AG10803 (cell line): ENCODE measurements around the gene PEAR1.

Source experiments
- DNase-seq: peaks from one replicate; pipeline ENCODE4 v3.0.0; 2010; ENCODE audit warnings: low read depth
- H3K4me3 ChIP-seq: 2 replicates; pipeline ENCODE4 v1.5.1; 2011; ENCODE audit warnings: mild to moderate bottlenecking, low read length, control low read depth
- CTCF ChIP-seq: conservative IDR thresholded peaks from 2 replicates; pipeline ENCODE4 v1.5.1; 2011; ENCODE audit warnings: mild to moderate bottlenecking, low read length, control low read depth, inconsistent platforms

The PEAR1 gene

DNA sequence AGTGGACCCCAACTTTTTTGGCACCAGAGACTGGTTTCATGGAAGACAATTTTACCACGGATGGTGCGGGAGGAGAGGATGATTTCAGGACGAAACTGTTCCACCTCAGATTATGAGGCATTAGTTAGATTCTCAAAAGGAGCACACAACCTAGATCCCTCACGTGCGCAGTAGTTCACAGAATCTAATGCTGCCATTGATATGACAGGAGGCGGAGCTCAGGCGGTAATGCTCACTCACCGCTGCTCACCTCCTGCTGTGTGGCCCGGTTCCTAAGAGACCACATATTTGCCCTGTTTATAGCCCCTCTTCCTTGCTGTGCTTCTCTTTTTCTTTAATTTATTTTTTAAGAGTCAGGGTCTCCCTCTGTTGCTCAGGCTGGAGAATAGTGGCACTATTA, 28.3 kb upstream of the PEAR1 start:
- no peak for DNase-seq
- no peak for TF ChIP-seq CTCF

GRCh38 chr1:156865865-156866248, 27.7 kb upstream of the PEAR1 start:
- TF ChIP-seq CTCF: no peak
- no peak overlapping the region for H3K4me3 ChIP-seq
- DNase-seq: no peak

More for the DNA sequence above, 28.3 kb upstream of the PEAR1 start:
- no peak overlapping the region for H3K4me3 ChIP-seq

DNA sequence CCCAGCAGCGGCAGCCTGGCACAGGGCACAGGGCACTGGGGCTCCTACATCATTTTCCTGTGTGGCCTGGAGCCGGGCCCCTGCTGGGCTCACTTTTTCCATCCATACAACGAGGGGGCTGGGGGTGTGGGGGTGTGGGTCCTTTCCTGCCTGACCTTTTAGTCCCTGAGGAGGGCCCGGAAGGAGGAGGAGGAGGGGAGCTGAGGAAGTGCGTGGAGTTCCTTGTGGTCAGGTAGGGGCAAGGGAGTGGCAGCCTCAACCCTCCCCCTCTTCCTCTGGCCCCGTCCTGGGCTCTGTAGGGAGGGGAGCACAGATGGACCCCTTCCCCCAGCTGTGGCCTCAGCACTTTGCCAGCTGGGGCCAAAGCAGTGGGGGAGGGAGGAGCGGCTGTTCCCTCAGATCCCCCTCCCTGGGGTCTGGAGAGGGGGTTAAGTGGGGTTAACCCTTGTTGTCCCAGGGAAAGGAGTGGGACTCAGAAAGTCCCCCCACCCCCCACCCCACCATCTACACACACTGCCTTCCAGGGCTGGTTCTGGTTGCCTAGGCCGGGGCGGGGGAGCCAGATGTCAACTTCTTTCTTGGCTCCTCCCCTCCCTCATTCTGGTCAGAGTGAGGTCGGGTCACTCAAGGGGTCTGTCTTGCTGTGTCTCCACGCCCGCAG, 27.1 kb upstream of the PEAR1 start:
- no peak for TF ChIP-seq CTCF
- no peak overlapping the region for H3K4me3 ChIP-seq
- DNase-seq: no peak

GRCh38 chr1:156868341-156868740, 25.2 kb upstream of the PEAR1 start:
- H3K4me3 ChIP-seq: no peak overlapping the region
- DNase-seq: no peak
- TF ChIP-seq CTCF: no peak

- no peak for DNase-seq
- no peak overlapping the region for H3K4me3 ChIP-seq
- TF ChIP-seq CTCF: no peak
Observed at GRCh38 chr1:156869455-156869854, 24.1 kb upstream of the PEAR1 start.

GRCh38 chr1:156873659-156874058, 19.9 kb upstream of the PEAR1 start:
- no peak for DNase-seq
- H3K4me3 ChIP-seq: no peak overlapping the region
- TF ChIP-seq CTCF: no peak

DNA sequence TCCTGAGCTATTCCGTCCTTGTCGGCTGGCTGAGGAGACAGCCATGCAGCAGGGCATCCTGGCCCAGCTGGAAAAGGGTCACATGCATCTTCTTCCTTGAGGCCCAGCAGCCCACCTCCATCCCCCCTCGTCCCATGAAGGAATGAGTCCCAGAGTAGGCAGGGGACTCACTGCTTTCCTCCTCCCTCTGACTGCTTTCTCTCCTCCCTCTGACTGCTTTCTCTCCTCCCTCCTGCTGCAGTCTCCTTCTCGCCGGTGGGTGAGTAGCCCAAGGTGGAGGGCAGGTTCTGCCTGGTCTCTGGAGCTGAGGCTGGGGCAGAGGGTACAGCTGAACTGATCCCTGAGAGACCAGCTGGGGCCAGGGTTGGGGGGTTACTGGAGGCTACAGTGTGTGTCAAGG, 19.4 kb upstream of the PEAR1 start:
- DNase-seq: no peak
- no peak overlapping the region for H3K4me3 ChIP-seq
- no peak for TF ChIP-seq CTCF
